Panc1 (cell line): Measurements from ENCODE around the gene CHPT1. TPM values are rescaled to one million over a fixed set of nuclear protein-coding genes. Genes with fewer than 3 reads are reported as not detected.

Experiments used
- ATAC-seq: fragments of 200-7000 bp; cut with Tn5 transposase; 2 replicates; pipeline ENCODE4 v1.9.1; 2020; ENCODE audit warnings: mild to moderate bottlenecking, moderate library complexity
- BruUV-seq: library from RNA; stranded (reverse); fragments of 400-500 nt; replicated peaks from 2 replicates; lab custom pipeline; 2021; lab: Mats Ljungman, UMichigan
- CTCF ChIA-PET: fragments of 300-600 bp; sonication (Branson Sonifier 250); formaldehyde crosslinking; loops from one replicate; lab custom pipeline; 2022; ENCODE audit warnings: antibody characterized with exemption; lab: Charles Lee
- POLR2A ChIA-PET: fragments of 300-600 bp; sonication (Branson Sonifier 250); formaldehyde crosslinking; loops from one replicate; lab custom pipeline; 2022; ENCODE audit warnings: antibody characterized with exemption; lab: Charles Lee
- DNase-seq: peaks from one replicate; pipeline ENCODE4 v3.0.0-alpha.2; 2010; ENCODE audit warnings: low read depth, low spot score
- H3K27ac ChIP-seq: 2 replicates; pipeline ENCODE4 v1.5.1; 2011; ENCODE audit warnings: mild to moderate bottlenecking, low read length, inconsistent platforms
- H3K27me3 ChIP-seq: fragments of 200-500 bp; sonication (Bioruptor generic); 2 replicates; pipeline ENCODE4 v1.6.0; 2014; ENCODE audit warnings: low read length, inconsistent platforms; ENCODE audit not compliant: control insufficient read depth, insufficient read depth
- H3K36me3 ChIP-seq: fragments of 200-500 bp; sonication (Bioruptor generic); 2 replicates; pipeline ENCODE4 v1.5.1; 2014; ENCODE audit warnings: inconsistent platforms, mild to moderate bottlenecking, low read length, moderate library complexity; ENCODE audit not compliant: control insufficient read depth, insufficient read depth
- H3K4me1 ChIP-seq: 2 replicates; pipeline ENCODE4 v1.5.1; 2011; ENCODE audit warnings: inconsistent platforms, mild to moderate bottlenecking, low read length, moderate library complexity; ENCODE audit not compliant: control insufficient read depth, insufficient read depth
- H3K4me3 ChIP-seq, 2 experiments: 2 replicates each; pipeline ENCODE4 v1.5.1; 2011 to 2012; ENCODE audit warnings: low read depth in 2 of 2, low read length in 2 of 2, mild to moderate bottlenecking in 2 of 2, inconsistent platforms in 1 of 2, moderate library complexity in 1 of 2
- H3K9me3 ChIP-seq: fragments of 200-500 bp; sonication (Bioruptor generic); 2 replicates; pipeline ENCODE4 v1.5.1; 2014; ENCODE audit warnings: low read depth, mild to moderate bottlenecking, inconsistent platforms, low read length, moderate library complexity; ENCODE audit not compliant: control insufficient read depth, insufficient read depth
- POLR2AphosphoS5 ChIP-seq: IDR thresholded peaks from 2 replicates; pipeline ENCODE4 v1.6.1; 2012; ENCODE audit warnings: mild to moderate bottlenecking, low read depth, low read length, moderate library complexity
- REST ChIP-seq, 2 experiments: IDR thresholded peaks; 2 replicates each; pipeline ENCODE4 v1.6.1; 2011 to 2012; ENCODE audit warnings: low read depth in 2 of 2, control low read depth in 1 of 2, low read length in 1 of 2, mild to moderate bottlenecking in 1 of 2, moderate library complexity in 1 of 2; ENCODE audit not compliant: insufficient read depth in 1 of 2
- SIN3A ChIP-seq: IDR thresholded peaks from 2 replicates; pipeline ENCODE4 v1.6.1; 2012; ENCODE audit warnings: low read depth, mild to moderate bottlenecking, low read length, moderate library complexity, borderline replicate concordance; ENCODE audit not compliant: insufficient read depth
- TCF7L2 ChIP-seq: IDR thresholded peaks from 2 replicates; pipeline ENCODE4 v1.6.1; 2011; ENCODE audit warnings: mild to moderate bottlenecking, low read depth, low read length, inconsistent platforms
- in situ Hi-C: cut with HindIII; loops from 2 replicates; pipeline ENCODE4 v1.10.0; 2016; ENCODE audit warnings: low sequenced_read_pairs, low pct_unique_long_range_greater_than_20kb
- intact Hi-C: fragments of 100-400 bp; cut with micrococcal nuclease; formaldehyde crosslinking; loops from one replicate; pipeline ENCODE4 v1.10.0; 2022; ENCODE audit not compliant: unreplicated experiment
- total RNA-seq: library from RNA; stranded (reverse); gene quantifications from one replicate; pipeline ENCODE4 v1.2.1, GENCODE V29; 2021; ENCODE audit not compliant: unreplicated experiment
- TF ChIP-seq, protein P1 (sequence below): fragments of 450-650 bp; IDR thresholded peaks from 2 replicates; pipeline ENCODE4 v1.5.1; 2017; ENCODE audit warnings: mild to moderate bottlenecking

The CHPT1 gene
- total RNA-seq, 1 experiment from 2014 or later, result 78.3 TPM

GRCh38 chr12:101761781-101762180, 64.3 kb downstream of the CHPT1 start:
- no peak for TF ChIP-seq POLR2AphosphoS5
- no peak for TF ChIP-seq TCF7L2
- no peak for TF ChIP-seq SIN3A
- TF ChIP-seq REST (IDR thresholded peaks at IDR 0.05; ENCODE audit: insufficient read depth in 1 of 2, low read depth in 2 of 2, low read length in 1 of 2), result no peak
- TF ChIP-seq, protein P1, sequence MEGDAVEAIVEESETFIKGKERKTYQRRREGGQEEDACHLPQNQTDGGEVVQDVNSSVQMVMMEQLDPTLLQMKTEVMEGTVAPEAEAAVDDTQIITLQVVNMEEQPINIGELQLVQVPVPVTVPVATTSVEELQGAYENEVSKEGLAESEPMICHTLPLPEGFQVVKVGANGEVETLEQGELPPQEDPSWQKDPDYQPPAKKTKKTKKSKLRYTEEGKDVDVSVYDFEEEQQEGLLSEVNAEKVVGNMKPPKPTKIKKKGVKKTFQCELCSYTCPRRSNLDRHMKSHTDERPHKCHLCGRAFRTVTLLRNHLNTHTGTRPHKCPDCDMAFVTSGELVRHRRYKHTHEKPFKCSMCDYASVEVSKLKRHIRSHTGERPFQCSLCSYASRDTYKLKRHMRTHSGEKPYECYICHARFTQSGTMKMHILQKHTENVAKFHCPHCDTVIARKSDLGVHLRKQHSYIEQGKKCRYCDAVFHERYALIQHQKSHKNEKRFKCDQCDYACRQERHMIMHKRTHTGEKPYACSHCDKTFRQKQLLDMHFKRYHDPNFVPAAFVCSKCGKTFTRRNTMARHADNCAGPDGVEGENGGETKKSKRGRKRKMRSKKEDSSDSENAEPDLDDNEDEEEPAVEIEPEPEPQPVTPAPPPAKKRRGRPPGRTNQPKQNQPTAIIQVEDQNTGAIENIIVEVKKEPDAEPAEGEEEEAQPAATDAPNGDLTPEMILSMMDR, result no peak
- H3K4me3 ChIP-seq, result no peak overlapping the region
- no peaks in the 10 kb centered on the region for H3K9me3 ChIP-seq
- intact Hi-C loops, result no loop called here
- no peak for ATAC-seq
- no peaks in the 10 kb centered on the region for H3K4me1 ChIP-seq
- H3K36me3 ChIP-seq, result 0 out of 2 replicates have a peak, but pooled peaks cover 2% of the 10 kb centered on the region
- in situ Hi-C loops, result no loop called here
- ChIA-PET POLR2A (no interaction called here), CTCF (no interaction called here)
- no peak overlapping the region for H3K27ac ChIP-seq
- DNase-seq, result no peak
- BruUV-seq, result no TSS peak
- H3K27me3 ChIP-seq, result no peaks in the 10 kb centered on the region

- TF ChIP-seq TCF7L2 (no peak), SIN3A (no peak), REST (IDR thresholded peaks at IDR 0.05; ENCODE audit: insufficient read depth in 1 of 2, low read depth in 2 of 2, low read length in 1 of 2) (no peak), POLR2AphosphoS5 (no peak)
- TF ChIP-seq, protein P1, result no peak
- ATAC-seq, result no peak
- POLR2A ChIA-PET, result no interaction called here
- intact Hi-C loops (no loop called here), in situ Hi-C loops (no loop called here)
- Histone ChIP-seq H3K9me3 (no peaks in the 10 kb centered on the region), H3K4me1 (no peaks in the 10 kb centered on the region), H3K27ac (no peak overlapping the region), H3K27me3 (no peaks in the 10 kb centered on the region), H3K36me3 (0 out of 2 replicates have a peak, but pooled peaks cover 4% of the 10 kb centered on the region), H3K4me3 (no peak overlapping the region)
- DNase-seq, result no peak
- BruUV-seq, result no TSS peak
- CTCF ChIA-PET, result no interaction called here
Measured at GRCh38 chr12:101763246-101763931, 65.9 kb downstream of the CHPT1 start.
